NT2/D1 (cell line): ENCODE measurements around the gene EIF1AY.

Experiments used
- SUZ12 ChIP-seq: IDR thresholded peaks from 2 replicates; pipeline ENCODE4 v1.6.1; 2011; ENCODE audit not compliant: insufficient read length, insufficient read depth; ENCODE audit errors: extremely low read depth
- YY1 ChIP-seq: IDR thresholded peaks from 2 replicates; pipeline ENCODE4 v1.6.1; 2011; ENCODE audit not compliant: insufficient read length, insufficient read depth
- ZNF274 ChIP-seq: IDR thresholded peaks from 2 replicates; pipeline ENCODE4 v1.6.1; 2011; ENCODE audit warnings: mild to moderate bottlenecking, low read depth, low read length

DNA sequence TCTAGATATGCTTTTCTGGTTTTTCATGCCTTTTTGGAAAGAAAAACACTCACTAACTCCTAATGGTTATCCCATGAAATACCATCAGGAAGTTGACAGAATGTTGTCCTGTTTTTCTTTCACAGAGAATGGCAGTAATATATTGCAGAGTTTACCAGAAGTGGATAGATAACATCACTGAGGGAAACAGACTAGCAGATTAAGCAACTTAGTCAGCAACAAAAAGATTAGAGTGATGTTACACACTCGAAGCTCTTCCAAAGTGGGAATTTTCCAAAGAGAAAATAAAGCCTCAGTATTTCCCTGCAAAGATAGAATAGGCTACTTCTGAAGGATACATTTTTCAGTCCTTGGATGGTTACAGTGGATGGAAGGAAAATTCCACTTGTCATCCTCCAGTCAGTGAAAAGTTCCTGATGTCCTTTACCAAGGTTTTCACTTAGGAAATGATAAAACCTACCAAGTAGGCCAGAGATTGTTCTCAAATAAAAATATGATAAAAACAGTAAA is 31.1 kb upstream of the EIF1AY start:
- no peak for TF ChIP-seq ZNF274
- no peak for TF ChIP-seq YY1
- no peak for TF ChIP-seq SUZ12
